Ishikawa (cell line): ENCODE measurements around the gene IFNL3.
A peak's percentile ranks its signal among the peaks of the same experiment; 100 is the strongest.

Source experiments
- CEBPB ChIP-seq: IDR thresholded peaks from 2 replicates; pipeline ENCODE4 v1.6.1; 2012
- CREB1 ChIP-seq: IDR thresholded peaks from 2 replicates; pipeline ENCODE4 v1.6.1; 2012; ENCODE audit warnings: low read depth
- EGR1 ChIP-seq: IDR thresholded peaks from 2 replicates; pipeline ENCODE4 v1.6.1; 2012
- EP300 ChIP-seq: IDR thresholded peaks from 2 replicates; pipeline ENCODE4 v1.6.1; 2012; ENCODE audit warnings: borderline replicate concordance
- FOXM1 ChIP-seq: IDR thresholded peaks from 2 replicates; pipeline ENCODE4 v1.6.1; 2012; ENCODE audit warnings: low read depth, borderline replicate concordance
- NFIC ChIP-seq: IDR thresholded peaks from 2 replicates; pipeline ENCODE4 v1.6.1; 2012
- RAD21 ChIP-seq: IDR thresholded peaks from 2 replicates; pipeline ENCODE4 v1.6.1; 2012; ENCODE audit warnings: low read depth
- TAF1 ChIP-seq: IDR thresholded peaks from 2 replicates; pipeline ENCODE4 v1.6.1; 2012; ENCODE audit warnings: low read depth, mild to moderate bottlenecking
- TCF12 ChIP-seq: IDR thresholded peaks from 2 replicates; pipeline ENCODE4 v1.6.1; 2012; ENCODE audit warnings: low read depth
- TEAD4 ChIP-seq: IDR thresholded peaks from 2 replicates; pipeline ENCODE4 v1.6.1; 2012
- YY1 ChIP-seq: IDR thresholded peaks from 2 replicates; pipeline ENCODE4 v1.6.1; 2012; ENCODE audit warnings: low read depth
- ZBTB7A ChIP-seq: IDR thresholded peaks from 2 replicates; pipeline ENCODE4 v1.6.1; 2012; ENCODE audit warnings: low read depth
- TF ChIP-seq, protein P1 (sequence below): IDR thresholded peaks from 2 replicates; pipeline ENCODE4 v1.6.1; 2012; ENCODE audit warnings: low read depth, mild to moderate bottlenecking
- TF ChIP-seq, protein P2 (sequence below): IDR thresholded peaks from 2 replicates; pipeline ENCODE4 v1.6.1; 2012
- TF ChIP-seq, protein P3 (sequence below): IDR thresholded peaks from 2 replicates; pipeline ENCODE4 v1.6.1; 2012

Gene IFNL3

DNA sequence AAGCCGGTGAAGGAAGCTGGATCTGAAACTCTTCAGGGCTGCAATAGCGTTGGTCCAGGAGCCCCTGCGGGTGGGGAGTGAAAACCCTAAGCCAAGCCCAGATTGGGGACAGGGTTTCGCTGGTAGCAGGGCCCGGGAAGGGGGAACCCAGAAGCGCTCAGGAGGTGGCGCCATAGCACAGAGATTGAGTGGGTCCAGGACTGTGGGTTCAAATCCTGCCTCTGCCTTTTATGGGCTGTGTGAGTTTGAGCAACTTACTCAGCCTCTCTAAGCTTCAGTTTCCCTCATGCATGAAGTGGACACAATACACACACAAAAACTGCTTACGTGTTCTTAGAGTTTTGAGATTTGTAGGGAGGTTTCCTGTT is 32.4 kb downstream of the IFNL3 start:
- TF ChIP-seq, protein P1, sequence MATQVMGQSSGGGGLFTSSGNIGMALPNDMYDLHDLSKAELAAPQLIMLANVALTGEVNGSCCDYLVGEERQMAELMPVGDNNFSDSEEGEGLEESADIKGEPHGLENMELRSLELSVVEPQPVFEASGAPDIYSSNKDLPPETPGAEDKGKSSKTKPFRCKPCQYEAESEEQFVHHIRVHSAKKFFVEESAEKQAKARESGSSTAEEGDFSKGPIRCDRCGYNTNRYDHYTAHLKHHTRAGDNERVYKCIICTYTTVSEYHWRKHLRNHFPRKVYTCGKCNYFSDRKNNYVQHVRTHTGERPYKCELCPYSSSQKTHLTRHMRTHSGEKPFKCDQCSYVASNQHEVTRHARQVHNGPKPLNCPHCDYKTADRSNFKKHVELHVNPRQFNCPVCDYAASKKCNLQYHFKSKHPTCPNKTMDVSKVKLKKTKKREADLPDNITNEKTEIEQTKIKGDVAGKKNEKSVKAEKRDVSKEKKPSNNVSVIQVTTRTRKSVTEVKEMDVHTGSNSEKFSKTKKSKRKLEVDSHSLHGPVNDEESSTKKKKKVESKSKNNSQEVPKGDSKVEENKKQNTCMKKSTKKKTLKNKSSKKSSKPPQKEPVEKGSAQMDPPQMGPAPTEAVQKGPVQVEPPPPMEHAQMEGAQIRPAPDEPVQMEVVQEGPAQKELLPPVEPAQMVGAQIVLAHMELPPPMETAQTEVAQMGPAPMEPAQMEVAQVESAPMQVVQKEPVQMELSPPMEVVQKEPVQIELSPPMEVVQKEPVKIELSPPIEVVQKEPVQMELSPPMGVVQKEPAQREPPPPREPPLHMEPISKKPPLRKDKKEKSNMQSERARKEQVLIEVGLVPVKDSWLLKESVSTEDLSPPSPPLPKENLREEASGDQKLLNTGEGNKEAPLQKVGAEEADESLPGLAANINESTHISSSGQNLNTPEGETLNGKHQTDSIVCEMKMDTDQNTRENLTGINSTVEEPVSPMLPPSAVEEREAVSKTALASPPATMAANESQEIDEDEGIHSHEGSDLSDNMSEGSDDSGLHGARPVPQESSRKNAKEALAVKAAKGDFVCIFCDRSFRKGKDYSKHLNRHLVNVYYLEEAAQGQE: no peak
- no peak for TF ChIP-seq ZBTB7A
- TF ChIP-seq RAD21: peak; percentile 88

DNA sequence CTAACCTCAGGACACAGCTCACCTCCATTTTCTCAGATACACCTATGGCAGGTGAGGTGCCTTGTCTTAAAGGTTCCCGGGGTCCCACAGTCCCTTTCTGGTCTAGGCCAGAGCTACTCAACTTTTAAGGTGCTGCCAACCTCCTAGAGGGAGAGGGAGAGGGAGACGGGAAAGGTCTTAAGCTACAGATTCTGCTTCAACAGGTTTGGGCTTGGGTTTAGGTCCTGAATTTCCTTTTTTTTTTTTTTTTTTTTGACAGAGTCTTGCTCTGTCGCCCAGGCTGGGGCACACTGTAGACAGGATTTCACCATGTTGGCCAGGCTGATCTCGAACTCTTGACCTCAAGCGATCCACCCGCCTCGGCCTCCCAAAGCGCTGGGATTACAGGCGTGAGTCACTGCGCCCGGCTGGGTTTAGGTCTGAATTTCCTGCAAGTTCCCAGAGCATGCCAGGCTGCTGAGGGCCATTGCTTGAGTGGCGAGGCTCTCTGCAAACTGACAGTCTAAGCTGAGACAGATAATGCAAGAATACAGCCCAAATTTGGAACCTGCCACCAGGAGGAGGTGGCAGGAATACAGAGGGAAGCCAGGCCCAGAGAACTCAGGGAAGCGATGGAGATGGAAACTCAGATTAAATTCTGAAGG is 33.0 kb downstream of the IFNL3 start:
- TF ChIP-seq RAD21 (no peak), TCF12 (no peak), TAF1 (no peak), YY1 (no peak), NFIC (no peak), EP300 (no peak), ZBTB7A (no peak), FOXM1 (no peak), TEAD4 (no peak), CREB1 (no peak), CEBPB (no peak), EGR1 (no peak)
- TF ChIP-seq, protein P1: no peak
- TF ChIP-seq, protein P2, sequence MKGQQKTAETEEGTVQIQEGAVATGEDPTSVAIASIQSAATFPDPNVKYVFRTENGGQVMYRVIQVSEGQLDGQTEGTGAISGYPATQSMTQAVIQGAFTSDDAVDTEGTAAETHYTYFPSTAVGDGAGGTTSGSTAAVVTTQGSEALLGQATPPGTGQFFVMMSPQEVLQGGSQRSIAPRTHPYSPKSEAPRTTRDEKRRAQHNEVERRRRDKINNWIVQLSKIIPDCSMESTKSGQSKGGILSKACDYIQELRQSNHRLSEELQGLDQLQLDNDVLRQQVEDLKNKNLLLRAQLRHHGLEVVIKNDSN: no peak
- TF ChIP-seq, protein P3, sequence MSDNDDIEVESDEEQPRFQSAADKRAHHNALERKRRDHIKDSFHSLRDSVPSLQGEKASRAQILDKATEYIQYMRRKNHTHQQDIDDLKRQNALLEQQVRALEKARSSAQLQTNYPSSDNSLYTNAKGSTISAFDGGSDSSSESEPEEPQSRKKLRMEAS: no peak

DNA sequence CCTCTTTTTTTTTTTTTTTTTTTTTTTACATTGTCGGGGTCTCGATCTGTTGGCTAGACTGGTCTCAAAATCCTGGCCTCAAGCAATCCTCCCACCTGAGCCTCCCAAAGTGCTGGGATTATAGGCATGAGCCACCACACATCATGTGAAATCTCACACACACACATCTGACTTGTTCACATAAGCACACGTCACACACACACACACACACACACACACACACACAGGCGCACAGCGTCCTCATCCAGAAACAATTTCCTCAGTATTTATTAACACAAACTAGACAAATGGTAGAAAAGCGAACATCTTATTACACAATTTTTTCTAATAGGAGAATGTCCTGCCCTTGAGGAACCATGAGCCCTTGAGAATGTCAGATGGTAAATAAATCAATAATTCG is 35.6 kb downstream of the IFNL3 start:
- TF ChIP-seq ZBTB7A (no peak), CEBPB (no peak), CREB1 (no peak), YY1 (no peak), TAF1 (no peak), NFIC (no peak), TCF12 (no peak), EP300 (no peak), TEAD4 (no peak), FOXM1 (no peak), RAD21 (no peak), EGR1 (no peak)
- TF ChIP-seq, protein P1: no peak
- TF ChIP-seq, protein P2: no peak
- TF ChIP-seq, protein P3: no peak

DNA sequence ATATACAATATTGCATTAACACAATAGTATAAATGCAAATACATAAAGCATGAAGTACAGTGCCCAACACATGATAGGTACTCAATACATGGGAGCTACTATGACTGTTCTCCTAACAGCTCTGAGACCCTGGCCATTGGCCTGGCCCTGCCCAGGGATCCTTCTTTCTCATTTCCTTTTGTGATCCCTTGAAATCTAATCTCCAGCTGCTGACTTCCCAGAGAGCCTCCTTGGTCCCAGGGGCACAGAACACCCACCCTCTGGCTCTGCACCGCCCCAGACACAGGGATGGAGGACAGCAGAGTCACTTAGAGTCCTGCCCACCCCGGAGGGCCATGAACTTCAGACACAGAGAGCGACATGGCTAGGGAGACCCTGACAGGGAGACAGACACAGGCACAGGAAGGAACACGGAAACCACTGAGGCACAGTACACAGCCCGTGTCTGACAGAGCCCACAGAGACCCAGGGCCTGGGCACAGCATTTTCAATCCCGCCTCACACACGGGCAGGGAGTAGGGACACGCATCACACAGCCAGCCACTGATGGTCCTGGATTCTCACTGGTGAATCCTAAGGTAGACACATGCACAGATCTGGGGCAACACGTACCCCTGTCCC is 36.5 kb downstream of the IFNL3 start:
- TF ChIP-seq RAD21: no peak
- TF ChIP-seq TEAD4: no peak
- TF ChIP-seq TAF1: no peak
- no peak for TF ChIP-seq YY1
- TF ChIP-seq EGR1: no peak
- no peak for TF ChIP-seq NFIC
- TF ChIP-seq FOXM1: no peak
- TF ChIP-seq TCF12: no peak
- TF ChIP-seq, protein P1: no peak
